LNCAP (cell line): ENCODE results near the gene GPC5.

Experiments used
- TF ChIP-seq, protein P1 (sequence below): fragments of 450-650 bp; IDR thresholded peaks from 2 replicates; pipeline ENCODE4 v1.5.1; 2017; ENCODE audit warnings: mild to moderate bottlenecking

Gene GPC5

DNA sequence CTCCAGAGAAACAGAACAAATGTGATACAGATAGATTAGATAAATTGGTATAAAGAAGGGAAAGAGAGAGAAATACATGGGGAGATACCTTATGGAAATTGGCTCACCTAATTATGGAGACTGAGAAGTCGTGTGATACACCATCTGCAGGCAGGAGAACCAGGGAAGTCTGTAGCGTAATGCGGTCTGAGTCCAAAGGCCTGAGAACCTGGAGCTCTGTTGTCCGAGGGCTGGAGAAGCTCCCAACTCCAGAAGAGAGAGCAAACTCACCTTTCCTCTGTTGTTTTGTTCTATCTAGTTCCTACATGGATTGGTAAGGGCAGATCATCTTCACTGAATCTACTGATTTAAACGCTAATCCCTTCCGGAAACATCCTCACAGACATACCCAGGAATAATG is 1179.9 kb downstream of the GPC5 start:
- TF ChIP-seq, protein P1, sequence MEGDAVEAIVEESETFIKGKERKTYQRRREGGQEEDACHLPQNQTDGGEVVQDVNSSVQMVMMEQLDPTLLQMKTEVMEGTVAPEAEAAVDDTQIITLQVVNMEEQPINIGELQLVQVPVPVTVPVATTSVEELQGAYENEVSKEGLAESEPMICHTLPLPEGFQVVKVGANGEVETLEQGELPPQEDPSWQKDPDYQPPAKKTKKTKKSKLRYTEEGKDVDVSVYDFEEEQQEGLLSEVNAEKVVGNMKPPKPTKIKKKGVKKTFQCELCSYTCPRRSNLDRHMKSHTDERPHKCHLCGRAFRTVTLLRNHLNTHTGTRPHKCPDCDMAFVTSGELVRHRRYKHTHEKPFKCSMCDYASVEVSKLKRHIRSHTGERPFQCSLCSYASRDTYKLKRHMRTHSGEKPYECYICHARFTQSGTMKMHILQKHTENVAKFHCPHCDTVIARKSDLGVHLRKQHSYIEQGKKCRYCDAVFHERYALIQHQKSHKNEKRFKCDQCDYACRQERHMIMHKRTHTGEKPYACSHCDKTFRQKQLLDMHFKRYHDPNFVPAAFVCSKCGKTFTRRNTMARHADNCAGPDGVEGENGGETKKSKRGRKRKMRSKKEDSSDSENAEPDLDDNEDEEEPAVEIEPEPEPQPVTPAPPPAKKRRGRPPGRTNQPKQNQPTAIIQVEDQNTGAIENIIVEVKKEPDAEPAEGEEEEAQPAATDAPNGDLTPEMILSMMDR: no peak

- TF ChIP-seq, protein P1: no peak
Measured at GRCh38 chr13:92589955-92590354, 1191.5 kb downstream of the GPC5 start.

DNA sequence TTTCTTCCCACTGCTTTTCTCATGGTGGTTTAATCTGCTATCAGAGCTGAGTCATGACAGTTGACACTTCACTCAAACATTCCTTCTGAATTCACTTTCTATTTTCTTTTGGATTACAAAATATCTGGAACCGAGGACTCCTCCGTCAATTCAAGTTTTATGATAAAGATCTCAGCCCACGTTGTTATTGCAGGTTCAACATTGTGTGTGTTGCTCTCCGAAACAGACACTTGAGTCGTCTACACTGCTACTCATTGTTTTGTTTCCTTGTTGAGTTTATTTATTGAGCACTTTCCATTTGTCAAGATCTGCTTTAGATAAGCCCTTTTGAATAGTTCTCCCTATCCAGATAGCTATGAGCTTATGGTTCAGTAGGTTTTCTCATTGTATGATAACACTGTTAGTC is 1192.1 kb downstream of the GPC5 start:
- TF ChIP-seq, protein P1: no peak

GRCh38 chr13:92591117-92591516 is 1192.7 kb downstream of the GPC5 start:
- TF ChIP-seq, protein P1: no peak

DNA sequence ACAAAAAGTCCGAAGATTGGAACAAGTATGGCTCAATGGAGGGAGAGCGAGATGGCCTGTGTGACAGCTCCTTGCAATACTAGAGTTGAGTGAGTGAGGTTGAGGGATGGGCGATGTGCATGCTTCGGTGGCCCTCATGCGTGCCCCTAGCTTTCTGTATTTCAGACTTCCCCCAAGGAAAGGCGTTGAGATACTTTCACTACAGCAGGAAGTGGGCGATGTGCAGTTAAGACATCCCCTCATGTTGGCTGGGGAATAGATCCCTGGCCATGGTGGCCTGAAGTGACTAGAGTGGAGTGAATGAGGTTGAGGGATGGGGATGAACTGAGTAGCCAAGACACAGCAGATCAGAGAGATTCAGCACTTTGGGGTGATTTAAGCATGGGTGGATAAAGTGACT is 1194.3 kb downstream of the GPC5 start:
- TF ChIP-seq, protein P1: no peak

GRCh38 chr13:92602560-92602959 is 1204.1 kb downstream of the GPC5 start:
- TF ChIP-seq, protein P1: no peak

DNA sequence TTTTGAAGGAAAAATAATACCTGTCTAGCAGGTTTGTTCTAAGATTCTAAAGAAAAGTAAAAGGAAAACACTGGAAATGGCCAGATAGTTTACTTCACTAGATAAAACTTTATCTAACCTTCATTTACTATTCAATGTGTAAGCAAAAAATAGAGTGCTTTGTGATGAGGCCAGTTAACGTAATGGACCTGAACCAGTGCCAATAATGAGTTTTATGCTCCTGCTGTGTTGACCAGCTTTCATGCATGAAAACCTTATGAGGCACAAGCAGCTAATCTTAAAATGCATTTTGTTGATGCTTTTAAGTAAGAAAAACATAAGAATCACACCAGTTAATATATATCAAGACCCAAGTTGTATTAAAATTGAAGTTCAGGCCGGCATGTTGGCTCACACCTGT is 1211.0 kb downstream of the GPC5 start:
- TF ChIP-seq, protein P1: no peak

DNA sequence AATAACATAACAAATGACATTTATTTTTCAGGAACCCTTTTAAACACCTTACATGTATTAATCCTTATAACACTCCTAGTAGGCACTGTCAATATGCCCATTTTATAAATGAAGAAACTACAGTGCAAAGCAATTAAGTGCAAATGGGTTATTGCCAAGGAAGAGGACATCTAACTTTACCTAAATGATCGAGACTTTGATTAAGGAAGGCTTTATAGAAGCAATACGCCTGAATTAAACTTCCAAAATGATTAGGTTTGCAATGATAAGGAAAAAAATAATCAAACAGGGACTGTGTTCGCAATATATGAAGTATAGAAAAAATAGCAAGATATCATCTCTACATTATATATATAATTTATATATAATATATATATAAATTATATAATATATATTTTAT is 1214.5 kb downstream of the GPC5 start:
- TF ChIP-seq, protein P1: no peak
